Upper lobe of left lung (tissue), 6 donors: ENCODE results near the gene THRSP. TPM values are rescaled to one million over a fixed set of nuclear protein-coding genes. Genes with fewer than 3 reads are reported as not detected.
"Not testable (repeated sequence)": the region's sequence is repeated elsewhere in the genome, so short reads cannot be mapped to it uniquely, and the experiment has no call there.

Experiments used
- ATAC-seq, 2 donors: fragments of 200-7000 bp; cut with Tn5 transposase; one replicate each; pipeline ENCODE4 v1.9.1; 2022; ENCODE audit warnings: mild to moderate bottlenecking in 2 of 2, moderate library complexity in 2 of 2; ENCODE audit not compliant: low FRiP score in 2 of 2
- DNase-seq, 2 donors: peaks; one replicate each; pipeline ENCODE4 v3.0.0-alpha.2; 2019 to 2020
- H3K27ac ChIP-seq, 4 donors: fragments of 200-600 bp; sonication (generic); one replicate each; pipeline ENCODE4 v1.5.1; 2016 to 2019
- H3K27me3 ChIP-seq, 4 donors: fragments of 200-600 bp; sonication (generic); one replicate each; pipeline ENCODE4 v1.5.1; 2017 to 2019
- H3K36me3 ChIP-seq, 4 donors: fragments of 200-600 bp; sonication (generic); one replicate each; pipeline ENCODE4 v1.5.1; 2016 to 2019
- H3K4me1 ChIP-seq, 4 donors: fragments of 200-600 bp; sonication (generic); one replicate each; pipeline ENCODE4 v1.5.1; 2018 to 2019
- H3K4me3 ChIP-seq, 4 donors: fragments of 200-600 bp; sonication (generic); one replicate each; pipeline ENCODE4 v1.5.1; 2017 to 2019; ENCODE audit warnings: mild to moderate bottlenecking in 2 of 4, moderate library complexity in 1 of 4
- H3K9me3 ChIP-seq, 4 donors: fragments of 200-600 bp; sonication (generic); one replicate each; pipeline ENCODE4 v1.5.1; 2018 to 2019
- CTCF ChIP-seq, 6 experiments: fragments of 450-650 bp in 4 of 6; fragments of 200-600 bp in 2 of 6; sonication (generic) in 2 of 6; IDR thresholded peaks; one replicate each; pipeline ENCODE4 v1.5.1; 2016 to 2019; ENCODE audit warnings: antibody characterized with exemption in 6 of 6
- EP300 ChIP-seq, 4 donors: sonication (generic); formaldehyde crosslinking; IDR thresholded peaks; one replicate each; pipeline ENCODE4 v1.5.1; 2017; ENCODE audit warnings: antibody characterized with exemption in 4 of 4, control low read depth in 2 of 4
- POLR2A ChIP-seq, 4 donors: fragments of 450-650 bp; IDR thresholded peaks; one replicate each; pipeline ENCODE4 v1.5.1; 2016 to 2017; ENCODE audit warnings: antibody characterized with exemption in 4 of 4, mild to moderate bottlenecking in 2 of 4
- POLR2AphosphoS5 ChIP-seq, 2 donors: sonication (generic); formaldehyde crosslinking; IDR thresholded peaks; one replicate each; pipeline ENCODE4 v1.5.1; 2017; ENCODE audit warnings: antibody characterized with exemption in 2 of 2
- WGBS, 2 donors: methylation state at CpG; one replicate each; pipeline ENCODE4 v1.1.5; 2017 to 2018; 5-methylcytosine and 5-hydroxymethylcytosine counted together
- total RNA-seq, 6 donors: library from RNA; depleted of rRNA in 4 of 6; stranded (reverse); fragments of >200 nt in 4 of 6; gene quantifications; one replicate each; pipeline versions ENCODE4 v1.1.0 to v1.2.1, GENCODE V29; 2016 to 2021
- donor health status: DM: no; HTN: no; CAD: no; lungs with moderate emphysema.
- donor health status: DM: no; HTN: yes; CAD: no; lungs with severe emphysema.

The THRSP gene
- total RNA-seq, result under 1 TPM in 1 of 6 donors, not detected in 5; 0.17 TPM

GRCh38 chr11:78063440-78064181, at the start of gene THRSP:
TSS of gene THRSP (plus strand) at chr11:78063861. CDS start at chr11:78063882, 21 bp downstream.
- Histone ChIP-seq H3K4me3 (no peak within 1 kb of the TSS), H3K27ac (no peak within 1 kb of the TSS)
- no peak for ATAC-seq

DNA sequence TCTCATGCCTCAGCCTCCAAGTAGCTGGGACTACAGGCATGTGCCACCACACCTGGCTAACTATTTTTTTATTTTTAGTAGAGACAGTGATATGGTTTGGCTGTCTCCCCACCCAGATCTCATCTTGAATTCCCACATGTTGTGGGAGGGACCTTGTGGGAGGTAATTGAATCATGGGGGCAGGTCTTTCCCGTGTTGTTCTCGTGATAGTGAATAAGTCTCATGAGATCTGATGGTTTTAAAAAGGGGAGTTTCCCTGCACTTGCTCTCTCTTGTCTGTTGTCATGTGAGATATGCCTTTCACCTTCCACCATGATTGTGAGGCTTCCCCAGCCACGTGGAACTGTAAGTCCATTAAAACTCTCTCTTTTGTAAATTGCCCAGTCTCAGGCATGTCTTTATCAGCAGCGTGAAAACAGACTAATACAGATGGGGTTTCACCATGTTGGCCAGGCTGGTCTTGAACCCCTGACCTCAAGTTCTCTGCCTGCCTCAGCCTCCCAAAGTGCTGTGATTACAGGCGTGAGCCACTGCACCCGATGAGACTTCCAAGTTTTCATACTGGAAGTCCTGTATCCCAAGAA, 48.6 kb upstream of the THRSP start:
- H3K4me1 ChIP-seq, H3K27me3 ChIP-seq, DNase-seq, H3K4me3 ChIP-seq, H3K9me3 ChIP-seq, ATAC-seq, H3K27ac ChIP-seq: not testable (repeated sequence)
- 57 to 90% methylated on average over 4 to 6 of the region's 6 CpGs for WGBS, 2 donors
- H3K36me3 ChIP-seq, result peaks cover 0 to 14% (median 7%) of the 10 kb centered on the region in 4 donors

More at GRCh38 chr11:78063440-78064181, at the start of gene THRSP:
- peaks cover 0 to 8% (median 5%) of the 10 kb centered on the region in 4 donors for H3K36me3 ChIP-seq
- DNase-seq, result peak in 1 of 2 donors; percentile 51
- peaks cover 0 to 5% (median 2%) of the 10 kb centered on the region in 4 donors for H3K4me1 ChIP-seq
- 92 to 94% methylated on average over 12 to 13 of the region's 14 CpGs for WGBS, 2 donors
- no peaks in the 10 kb centered on the region for H3K9me3 ChIP-seq
- no peaks in the 10 kb centered on the region for H3K27me3 ChIP-seq
- TF ChIP-seq EP300 (IDR thresholded peaks at IDR 0.05) (no peak), POLR2A (IDR thresholded peaks at IDR 0.05) (no peak), POLR2AphosphoS5 (IDR thresholded peaks at IDR 0.05) (no peak), CTCF (IDR thresholded peaks at IDR 0.05) (no peak)

- DNase-seq, result no peak
- Histone ChIP-seq H3K36me3 (peaks cover 0 to 14% (median 7%) of the 10 kb centered on the region in 4 donors), H3K9me3 (no peaks in the 10 kb centered on the region), H3K27ac (no peak overlapping the region), H3K27me3 (no peaks in the 10 kb centered on the region), H3K4me3 (no peak overlapping the region), H3K4me1 (peaks cover 0 to 8% (median 3%) of the 10 kb centered on the region in 4 donors)
- no peak for ATAC-seq
- WGBS, 2 donors, result 90 to 100% methylated on average over 1 of the region's 1 CpG
- no peak for TF ChIP-seq CTCF (IDR thresholded peaks at IDR 0.05)
- TF ChIP-seq EP300 (IDR thresholded peaks at IDR 0.05), result no peak
- no peak for TF ChIP-seq POLR2A (IDR thresholded peaks at IDR 0.05)
- TF ChIP-seq POLR2AphosphoS5 (IDR thresholded peaks at IDR 0.05), result no peak
Measured at GRCh38 chr11:78015878-78016277, 47.8 kb upstream of the THRSP start.

- H3K27me3 ChIP-seq, result no peaks in the 10 kb centered on the region
- no peak overlapping the region for H3K27ac ChIP-seq
- 64 to 65% methylated on average over 4 of the region's 4 CpGs for WGBS, 2 donors
- H3K4me1 ChIP-seq, result peaks cover 0 to 17% (median 8%) of the 10 kb centered on the region in 4 donors
- no peaks in the 10 kb centered on the region for H3K9me3 ChIP-seq
- DNase-seq (no peak), ATAC-seq (no peak)
- peaks cover 0 to 14% (median 7%) of the 10 kb centered on the region in 4 donors for H3K36me3 ChIP-seq
- TF ChIP-seq EP300 (IDR thresholded peaks at IDR 0.05), result no peak
- no peak for TF ChIP-seq POLR2AphosphoS5 (IDR thresholded peaks at IDR 0.05)
- TF ChIP-seq POLR2A (IDR thresholded peaks at IDR 0.05), result no peak
- TF ChIP-seq CTCF (IDR thresholded peaks at IDR 0.05), result no peak
- H3K4me3 ChIP-seq, result no peak overlapping the region
Measured at GRCh38 chr11:78019808-78020207, 43.9 kb upstream of the THRSP start.

DNA sequence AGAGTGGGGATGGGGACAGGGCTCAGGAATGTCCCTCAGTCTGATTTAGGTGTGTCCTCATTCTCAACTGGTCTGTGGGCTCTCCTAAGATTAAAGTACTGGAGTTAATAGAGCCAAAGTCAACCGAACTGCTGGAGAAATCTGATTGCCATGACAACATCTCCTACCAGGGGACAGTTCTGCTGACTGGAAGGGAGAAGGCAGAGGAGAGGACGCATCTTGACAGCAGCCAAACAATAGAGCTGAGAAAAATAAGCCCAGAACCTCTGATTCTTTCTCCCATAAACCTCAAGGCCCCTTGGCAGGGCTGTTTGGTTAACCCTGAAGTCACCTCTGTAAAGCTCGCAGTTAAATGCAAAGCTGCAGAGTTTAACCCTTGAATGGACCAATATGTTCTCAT, 43.4 kb upstream of the THRSP start:
- Histone ChIP-seq H3K4me3 (peak overlapping the region in 1 of 4 donors; percentile 2), H3K27me3 (no peaks in the 10 kb centered on the region), H3K9me3 (no peaks in the 10 kb centered on the region), H3K27ac (no peak overlapping the region), H3K4me1 (peaks cover 0 to 17% (median 8%) of the 10 kb centered on the region in 4 donors), H3K36me3 (peaks cover 0 to 14% (median 7%) of the 10 kb centered on the region in 4 donors)
- WGBS, 2 donors, result 21 to 47% methylated on average over 2 to 3 of the region's 3 CpGs
- no peak for DNase-seq
- no peak for ATAC-seq
- TF ChIP-seq EP300 (IDR thresholded peaks at IDR 0.05) (no peak), POLR2A (IDR thresholded peaks at IDR 0.05) (no peak), POLR2AphosphoS5 (IDR thresholded peaks at IDR 0.05) (no peak), CTCF (IDR thresholded peaks at IDR 0.05) (no peak)
